HepG2 (cell line): Measurements from ENCODE around the gene PHTF1. TPM values are rescaled to one million over a fixed set of nuclear protein-coding genes. Genes with fewer than 3 reads are reported as not detected.
A peak's percentile ranks its signal among the peaks of the same experiment; 100 is the strongest.

Experiments
- ATAC-seq: fragments of 200-7000 bp; cut with Tn5 transposase; 3 replicates; pipeline ENCODE4 v1.9.1; 2020; ENCODE audit warnings: mild to moderate bottlenecking, moderate library complexity
- BruUV-seq: library from RNA; stranded (reverse); fragments of 400-500 nt; replicated peaks from 2 replicates; lab custom pipeline; 2021; lab: Mats Ljungman, UMichigan
- CTCF ChIA-PET: fragments of 300-600 bp; formaldehyde crosslinking; extraction: SDS; loops from one replicate; lab custom pipeline; 2021; ENCODE audit warnings: low total read pairs, inconsistent platforms, low intra/inter-chr PET ratio; lab: Yijun Ruan, JAX
- POLR2A ChIA-PET: fragments of 350-600 bp; sonication (Branson Sonifier 250); formaldehyde crosslinking; loops from one replicate; lab custom pipeline; 2020; ENCODE audit warnings: antibody characterized with exemption, inconsistent platforms; lab: Yijun Ruan, JAX
- DNase-seq: peaks from one replicate; pipeline ENCODE4 v3.0.0-alpha.2; 2015; ENCODE audit warnings: low spot score
- FAIRE-seq: peaks from 3 replicates; lab custom pipeline; 2011; peaks lifted over from hg19 to GRCh38; lab: Jason Lieb, UNC
- H2AFZ ChIP-seq: one replicate; pipeline ENCODE4 v1.6.1; 2011; ENCODE audit warnings: low read length, inconsistent platforms
- H3K27ac ChIP-seq: fragments of 300-600 bp; 3 replicates; pipeline ENCODE4 v1.8.0; 2011; ENCODE audit warnings: mixed run types, mild to moderate bottlenecking, mixed read lengths, low read length, inconsistent platforms; ENCODE audit not compliant: insufficient read depth; ENCODE audit errors: extremely low read length
- H3K27me3 ChIP-seq, 2 experiments: fragments of 200-600 bp in 1 of 2; 2 replicates in 1 of 2; 3 replicates in 1 of 2; pipeline versions ENCODE4 v1.6.0 to v1.8.0; 2011; ENCODE audit warnings: low read length in 2 of 2, mild to moderate bottlenecking in 2 of 2, moderate library complexity in 2 of 2, inconsistent platforms in 1 of 2; ENCODE audit not compliant: insufficient read depth in 2 of 2, control insufficient read depth in 1 of 2
- H3K36me3 ChIP-seq, 2 experiments: fragments of 200-600 bp in 1 of 2; replicated peaks in 1 of 2; 2 replicates in 1 of 2; 3 replicates in 1 of 2; pipeline versions ENCODE4 v1.5.1 to v1.8.0; 2011; ENCODE audit warnings: low read length in 2 of 2, inconsistent platforms in 1 of 2; ENCODE audit not compliant: insufficient read depth in 2 of 2, control insufficient read depth in 1 of 2
- H3K4me1 ChIP-seq: 2 replicates; pipeline ENCODE4 v1.5.1; 2012; ENCODE audit warnings: low read length, inconsistent platforms; ENCODE audit not compliant: insufficient read depth
- H3K4me2 ChIP-seq: 2 replicates; pipeline ENCODE4 v1.6.0; 2011; ENCODE audit warnings: low read depth, low read length, inconsistent platforms
- H3K4me3 ChIP-seq, 3 experiments: fragments of 200-600 bp in 1 of 3; sonication (generic), shearing (Covaris generic) in 1 of 3; replicated peaks in 1 of 3; 2 replicates each; pipeline ENCODE4 v1.5.1; 2011 to 2016; ENCODE audit warnings: low read length in 3 of 3, inconsistent platforms in 2 of 3, low read depth in 2 of 3, mild to moderate bottlenecking in 2 of 3, control low read depth in 1 of 3, mixed read lengths in 1 of 3; ENCODE audit not compliant: insufficient read depth in 1 of 3
- H3K79me2 ChIP-seq: one replicate; pipeline ENCODE4 v1.6.1; 2011; ENCODE audit warnings: low read length, inconsistent platforms; ENCODE audit not compliant: insufficient read depth
- H3K9ac ChIP-seq: 2 replicates; pipeline ENCODE4 v1.6.0; 2011; ENCODE audit warnings: mild to moderate bottlenecking, low read depth, low read length, inconsistent platforms; ENCODE audit not compliant: insufficient read depth
- H3K9me3 ChIP-seq: 2 replicates; pipeline ENCODE4 v1.5.1; 2012; ENCODE audit warnings: mild to moderate bottlenecking, low read length
- H4K20me1 ChIP-seq: 2 replicates; pipeline ENCODE4 v1.6.0; 2011; ENCODE audit warnings: inconsistent platforms, mild to moderate bottlenecking, low read length, moderate library complexity; ENCODE audit not compliant: insufficient read depth
- ATF7-NPFF ChIP-seq: sonication (generic); formaldehyde crosslinking; IDR thresholded peaks from 2 replicates; pipeline ENCODE4 v1.8.1; 2023; ENCODE audit warnings: mild to moderate bottlenecking, low read depth, missing genetic modification reagents, moderate library complexity
- DMAP1 ChIP-seq: IDR thresholded peaks from 2 replicates; pipeline ENCODE4 v1.6.1; 2016
- ERF ChIP-seq: IDR thresholded peaks from 2 replicates; pipeline ENCODE4 v1.6.1; 2018; ENCODE audit warnings: missing biosample characterization, missing genetic modification reagents
- GATAD2A ChIP-seq: IDR thresholded peaks from 2 replicates; pipeline ENCODE4 v1.6.1; 2016
- MBNL3 ChIP-seq: fragments of 250-450 bp; sonication (Bioruptor Pico); conservative IDR thresholded peaks from 2 replicates; pipeline ENCODE4 v1.8.0; 2022; ENCODE audit warnings: mild to moderate bottlenecking, inconsistent platforms
- MIXL1 ChIP-seq: IDR thresholded peaks from 2 replicates; pipeline ENCODE4 v1.6.1; 2016
- NFRKB ChIP-seq: fragments of 450-650 bp; IDR thresholded peaks from 2 replicates; pipeline ENCODE4 v1.6.1; 2017
- PLSCR1 ChIP-seq: sonication (generic); formaldehyde crosslinking; IDR thresholded peaks from 2 replicates; pipeline ENCODE4 v1.5.0; 2020; ENCODE audit warnings: missing genetic modification reagents, mild to moderate bottlenecking, borderline replicate concordance
- SP2 ChIP-seq: sonication (generic); formaldehyde crosslinking; IDR thresholded peaks from 2 replicates; pipeline ENCODE4 v1.5.1; 2020; ENCODE audit warnings: mild to moderate bottlenecking, missing genetic modification reagents
- ZFP36L2 ChIP-seq: sonication (generic); formaldehyde crosslinking; IDR thresholded peaks from 2 replicates; pipeline ENCODE4 v1.4.0; 2020; ENCODE audit warnings: missing genetic modification reagents
- ZHX1 ChIP-seq: sonication (generic); formaldehyde crosslinking; IDR thresholded peaks from 2 replicates; pipeline ENCODE4 v1.8.1; 2022; ENCODE audit warnings: low read depth, mild to moderate bottlenecking, missing genetic modification reagents
- ZIK1 ChIP-seq: sonication (generic); formaldehyde crosslinking; IDR thresholded peaks from 2 replicates; pipeline ENCODE4 v1.5.0; 2020; ENCODE audit warnings: mild to moderate bottlenecking, low read depth, missing genetic modification reagents, borderline replicate concordance
- ZNF260 ChIP-seq: sonication (generic); formaldehyde crosslinking; IDR thresholded peaks from 2 replicates; pipeline ENCODE4 v1.4.0; 2020; ENCODE audit warnings: missing genetic modification reagents, low read depth, mild to moderate bottlenecking, borderline replicate concordance
- ZNF546 ChIP-seq: sonication (generic); formaldehyde crosslinking; conservative IDR thresholded peaks from 2 replicates; pipeline ENCODE4 v1.8.1; 2023; ENCODE audit warnings: mild to moderate bottlenecking, missing genetic modification reagents
- ZNF766 ChIP-seq: sonication (generic); formaldehyde crosslinking; IDR thresholded peaks from 2 replicates; pipeline ENCODE4 v1.5.0; 2020; ENCODE audit warnings: missing genetic modification reagents, borderline replicate concordance
- ZNF782 ChIP-seq: sonication (generic); formaldehyde crosslinking; IDR thresholded peaks from 2 replicates; pipeline ENCODE4 v1.4.0; 2020; ENCODE audit warnings: missing genetic modification reagents, mild to moderate bottlenecking, borderline replicate concordance
- ZXDC ChIP-seq: sonication (generic); formaldehyde crosslinking; IDR thresholded peaks from 2 replicates; pipeline ENCODE4 v1.5.0; 2020; ENCODE audit warnings: mild to moderate bottlenecking, missing genetic modification reagents
- WGBS: methylation state at CpG from one replicate; pipeline ENCODE4 v1.1.6; 2017; ENCODE audit warnings: low lambda C conversion rate; 5-methylcytosine and 5-hydroxymethylcytosine counted together
- in situ Hi-C: cut with HindIII; loops from 2 replicates; pipeline ENCODE4 v1.10.0; 2017; ENCODE audit warnings: low pct_unique_long_range_greater_than_20kb; ENCODE audit not compliant: extremely low pct_ligation_motif_present
- intact Hi-C: fragments of 100-400 bp; cut with micrococcal nuclease; formaldehyde crosslinking; loops from one replicate; pipeline ENCODE4 v1.10.0; 2022; ENCODE audit not compliant: unreplicated experiment
- polyA plus RNA-seq, 8 experiments: library from polyadenylated mRNA; depleted of rRNA in 3 of 8; stranded (reverse) in 7 of 8; unstranded in 1 of 8; fragments of >200 nt; fragmentation: Illumina TruSeq in 4 of 8; extraction: Trizol in 4 of 8; gene quantifications; 2 replicates each; pipeline versions ENCODE4 v1.2.1 to v1.2.3, GENCODE V29; 2011 to 2016; ENCODE audit warnings: low read depth in 4 of 8, missing spikeins in 1 of 8, mixed read lengths in 1 of 8; ENCODE audit not compliant: insufficient read depth in 1 of 8
- total RNA-seq, 5 experiments: library from RNA; depleted of rRNA; stranded (reverse); fragments of >200 nt; fragmentation: Illumina TruSeq; extraction: Trizol; gene quantifications; 2 replicates each; pipeline ENCODE4 v1.2.3, GENCODE V29; 2016; ENCODE audit warnings: low read depth in 1 of 5

The PHTF1 gene
- total and polyA plus RNA-seq, 2 of the 13 experiments (the other 11 are each of a cell fraction or from before 2014, with no cell fraction given) = 5.0 to 19.7 TPM

- TF ChIP-seq ZHX1 (CRISPR knock-in tag) (no peak), MIXL1 (CRISPR knock-in tag) (0 out of 2 replicates have a peak, but pooled peaks have one; percentile 19)
These were observed 81.8 kb downstream of the PHTF1 start (continued) for GRCh38 chr1:113677250-113678158.

- no TSS peak for BruUV-seq
- ChIA-PET POLR2A (no interaction called here), CTCF (no interaction called here)
- Histone ChIP-seq H3K27ac (no peak overlapping the region), H3K4me1 (no peaks in the 10 kb centered on the region), H3K9me3 (no peaks in the 10 kb centered on the region)
- in situ Hi-C loops = loop anchor here (5.0 kb wide), 1 partner anchor 534 kb away; no protein-coding TSS in a partner anchor
- TF ChIP-seq ZNF546 (CRISPR knock-in tag) (no peak), ZFP36L2 (CRISPR knock-in tag) (no peak), ZIK1 (CRISPR knock-in tag) (no peak), ZXDC (CRISPR knock-in tag) (no peak), NFRKB (no peak), ATF7-NPFF (CRISPR knock-in tag) (no peak), GATAD2A (CRISPR knock-in tag) (no peak), ZNF766 (no peak), ZNF260 (no peak), MBNL3 (no peak), ZNF782 (CRISPR knock-in tag) (no peak), DMAP1 (CRISPR knock-in tag) (no peak), ERF (CRISPR knock-in tag) (no peak), SP2 (CRISPR knock-in tag) (no peak), PLSCR1 (no peak)
- TF ChIP-seq, all 625 proteins: peak for 0
- Histone ChIP-seq H3K9ac (no peak overlapping the region), H3K4me3 (no peak overlapping the region), H3K4me2 (no peak overlapping the region), H3K79me2 (no peaks in the 10 kb centered on the region), H3K27me3 (no peaks in the 10 kb centered on the region), H2AFZ (no peak overlapping the region), H3K36me3 (peaks cover 1 to 13% of the 10 kb centered on the region in 2 experiments; a peak in 3 of 5 replicates), H4K20me1 (no peaks in the 10 kb centered on the region; the same call in 1 of the 2 replicates)
- ATAC-seq (no peak), FAIRE-seq (no peak), DNase-seq (no peak)
- intact Hi-C loops = loop anchor here (10.0 kb wide), 1 partner anchor 222 kb away; no protein-coding TSS in a partner anchor
- 99% methylated on average over 5 of the region's 5 CpGs for WGBS
These were observed 82.8 kb downstream of the PHTF1 start for GRCh38 chr1:113676524-113676923.
